HepG2 (cell line): ENCODE measurements around the gene RAB11FIP5. TPM values are rescaled to one million over a fixed set of nuclear protein-coding genes. Genes with fewer than 3 reads are reported as not detected.

Source experiments
- AHDC1 ChIP-seq: sonication (generic); formaldehyde crosslinking; IDR thresholded peaks from 2 replicates; pipeline ENCODE4 v1.5.1; 2020; ENCODE audit warnings: mild to moderate bottlenecking, missing genetic modification reagents, borderline replicate concordance
- DNMT1 ChIP-seq: sonication (generic); formaldehyde crosslinking; IDR thresholded peaks from 2 replicates; pipeline ENCODE4 v1.5.1; 2020; ENCODE audit warnings: mild to moderate bottlenecking, missing genetic modification reagents
- GATAD2A ChIP-seq: IDR thresholded peaks from 2 replicates; pipeline ENCODE4 v1.6.1; 2016
- HDAC1 ChIP-seq: sonication (generic); formaldehyde crosslinking; IDR thresholded peaks from 2 replicates; pipeline ENCODE4 v1.5.1; 2020; ENCODE audit warnings: mild to moderate bottlenecking, missing genetic modification reagents
- HMG20A ChIP-seq: IDR thresholded peaks from 2 replicates; pipeline ENCODE4 v1.6.1; 2016; ENCODE audit warnings: borderline replicate concordance
- HMG20B ChIP-seq: conservative IDR thresholded peaks from 2 replicates; pipeline ENCODE4 v1.6.1; 2016; ENCODE audit warnings: missing genetic modification reagents, missing compliant biosample characterization
- HOXA5 ChIP-seq: sonication (generic); formaldehyde crosslinking; IDR thresholded peaks from 2 replicates; pipeline ENCODE4 v1.4.0; 2020; ENCODE audit warnings: missing genetic modification reagents
- JUND ChIP-seq: sonication (generic); formaldehyde crosslinking; IDR thresholded peaks from 2 replicates; pipeline ENCODE4 v1.8.0; 2022; ENCODE audit warnings: mild to moderate bottlenecking, missing genetic modification reagents
- MAZ ChIP-seq, 2 experiments: sonication (generic) in 1 of 2; formaldehyde crosslinking in 1 of 2; IDR thresholded peaks; 2 replicates each; pipeline versions ENCODE4 v1.5.0 to v1.6.1; 2012 to 2020; ENCODE audit warnings: low read depth in 2 of 2, mild to moderate bottlenecking in 2 of 2, borderline replicate concordance in 1 of 2, improper control_type of control experiment in 1 of 2, low read length in 1 of 2, missing genetic modification reagents in 1 of 2, moderate library complexity in 1 of 2
- NFE2L1 ChIP-seq: sonication (generic); formaldehyde crosslinking; IDR thresholded peaks from 2 replicates; pipeline ENCODE4 v1.4.0; 2020; ENCODE audit warnings: missing genetic modification reagents, mild to moderate bottlenecking, borderline replicate concordance
- PHF21A ChIP-seq: sonication (generic); formaldehyde crosslinking; IDR thresholded peaks from 2 replicates; pipeline ENCODE4 v1.5.0; 2020; ENCODE audit warnings: mild to moderate bottlenecking, missing genetic modification reagents
- RXRA ChIP-seq: sonication (generic); formaldehyde crosslinking; IDR thresholded peaks from 2 replicates; pipeline ENCODE4 v1.5.1; 2020; ENCODE audit warnings: missing genetic modification reagents
- SALL1 ChIP-seq: sonication (generic); formaldehyde crosslinking; IDR thresholded peaks from 2 replicates; pipeline ENCODE4 v1.8.0; 2022; ENCODE audit warnings: mild to moderate bottlenecking, missing genetic modification reagents
- SMC3 ChIP-seq: IDR thresholded peaks from 2 replicates; pipeline ENCODE4 v1.6.1; 2011; ENCODE audit warnings: low read length, improper control_type of control experiment
- SNAI1 ChIP-seq: sonication (generic); formaldehyde crosslinking; IDR thresholded peaks from 2 replicates; pipeline ENCODE4 v1.5.0; 2020; ENCODE audit warnings: mild to moderate bottlenecking, missing genetic modification reagents, borderline replicate concordance
- TMF1 ChIP-seq: sonication (generic); formaldehyde crosslinking; IDR thresholded peaks from 2 replicates; pipeline ENCODE4 v1.8.1; 2022; ENCODE audit warnings: low read depth, missing genetic modification reagents
- ZHX1 ChIP-seq: sonication (generic); formaldehyde crosslinking; IDR thresholded peaks from 2 replicates; pipeline ENCODE4 v1.8.1; 2022; ENCODE audit warnings: low read depth, mild to moderate bottlenecking, missing genetic modification reagents
- ZNF335 ChIP-seq: sonication (generic); formaldehyde crosslinking; IDR thresholded peaks from 2 replicates; pipeline ENCODE4 v1.4.0; 2020; ENCODE audit warnings: missing genetic modification reagents
- ZNF44 ChIP-seq: sonication (generic); formaldehyde crosslinking; IDR thresholded peaks from 2 replicates; pipeline ENCODE4 v1.5.1; 2020; ENCODE audit warnings: mild to moderate bottlenecking, missing genetic modification reagents
- ZNF674 ChIP-seq: sonication (generic); formaldehyde crosslinking; IDR thresholded peaks from 2 replicates; pipeline ENCODE4 v1.5.0; 2020; ENCODE audit warnings: low read depth, mild to moderate bottlenecking, missing genetic modification reagents
- ZSCAN31 ChIP-seq: sonication (generic); formaldehyde crosslinking; IDR thresholded peaks from 2 replicates; pipeline ENCODE4 v1.5.0; 2020; ENCODE audit warnings: low read depth, mild to moderate bottlenecking, missing genetic modification reagents
- polyA plus RNA-seq, 8 experiments: library from polyadenylated mRNA; depleted of rRNA in 3 of 8; stranded (reverse) in 7 of 8; unstranded in 1 of 8; fragments of >200 nt; fragmentation: Illumina TruSeq in 4 of 8; extraction: Trizol in 4 of 8; gene quantifications; 2 replicates each; pipeline versions ENCODE4 v1.2.1 to v1.2.3, GENCODE V29; 2011 to 2016; ENCODE audit warnings: low read depth in 4 of 8, missing spikeins in 1 of 8, mixed read lengths in 1 of 8; ENCODE audit not compliant: insufficient read depth in 1 of 8
- total RNA-seq, 5 experiments: library from RNA; depleted of rRNA; stranded (reverse); fragments of >200 nt; fragmentation: Illumina TruSeq; extraction: Trizol; gene quantifications; 2 replicates each; pipeline ENCODE4 v1.2.3, GENCODE V29; 2016; ENCODE audit warnings: low read depth in 1 of 5

RAB11FIP5 gene
- total and polyA plus RNA-seq, 2 of the 13 experiments (the other 11 are each of a cell fraction or from before 2014, with no cell fraction given), result 9.4 to 22.9 TPM

GRCh38 chr2:73031725-73032701 lies 80.7 kb downstream of the RAB11FIP5 start (continued):
- TF ChIP-seq AHDC1 (CRISPR knock-in tag), result peak; percentile 79
- TF ChIP-seq MAZ (IDR thresholded peaks at IDR 0.05; ENCODE audit: borderline replicate concordance, low read depth, low read length), result peak; percentile 72
- TF ChIP-seq MAZ (CRISPR knock-in tag; IDR thresholded peaks at IDR 0.05; ENCODE audit: low read depth), result peak; percentile 78
- peak; percentile 35; the same call in 1 of the 2 replicates for TF ChIP-seq ZNF44 (CRISPR knock-in tag)
- TF ChIP-seq ZHX1 (CRISPR knock-in tag), result peak; percentile 50; the same call in 1 of the 2 replicates
- TF ChIP-seq PHF21A (CRISPR knock-in tag), result peak; percentile 97
- TF ChIP-seq GATAD2A (CRISPR knock-in tag), result peak; percentile 99
- TF ChIP-seq RXRA, result peak; percentile 92
- peak; percentile 18; the same call in 1 of the 2 replicates for TF ChIP-seq TMF1 (CRISPR knock-in tag)
- peak; percentile 99 for TF ChIP-seq HMG20B
- peak; percentile 78 for TF ChIP-seq HDAC1 (CRISPR knock-in tag)
- TF ChIP-seq SNAI1 (CRISPR knock-in tag), result peak; percentile 87; the same call in 1 of the 2 replicates
- no peak for TF ChIP-seq NFE2L1
- TF ChIP-seq DNMT1 (CRISPR knock-in tag), result no peak
- TF ChIP-seq HOXA5 (CRISPR knock-in tag), result peak; percentile 89
- peak; percentile 63; the same call in 1 of the 2 replicates for TF ChIP-seq ZNF674 (CRISPR knock-in tag)
- TF ChIP-seq JUND (CRISPR knock-in tag), result peak; percentile 74; the same call in 1 of the 2 replicates
- TF ChIP-seq SMC3, result peak; percentile 51
- TF ChIP-seq SALL1 (CRISPR knock-in tag), result peak; percentile 92
- peak; percentile 77; the same call in 1 of the 2 replicates for TF ChIP-seq ZNF335 (CRISPR knock-in tag)
- TF ChIP-seq HMG20A (CRISPR knock-in tag), result peak; percentile 98
- peak; percentile 87 for TF ChIP-seq ZSCAN31 (CRISPR knock-in tag)
